ENCODE measurements around the gene MKLN1.
"Not testable (repeated sequence)": the region's sequence is repeated elsewhere in the genome, so short reads cannot be mapped to it uniquely, and the experiment has no call there.

The MKLN1 gene

DNA sequence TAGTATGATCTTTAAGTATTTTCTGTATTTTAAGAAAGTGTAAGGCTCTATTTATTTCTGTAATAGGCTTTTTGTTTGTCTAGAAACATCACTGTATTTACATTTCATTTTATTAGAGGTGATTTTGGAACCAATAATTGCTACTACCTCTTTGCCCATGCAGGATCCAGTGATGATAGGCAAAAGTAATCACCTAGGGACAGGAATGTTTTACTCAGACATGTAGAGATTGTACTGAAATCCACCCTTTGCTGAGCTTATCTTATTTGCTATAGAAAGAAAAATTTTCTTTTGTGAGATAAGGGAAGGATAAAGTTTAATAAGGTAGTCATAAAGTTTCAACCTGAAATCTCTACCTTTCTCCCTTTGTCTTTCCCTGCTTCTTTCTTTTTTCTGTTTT, 73.5 kb downstream of the MKLN1 start:
- no peak for DNase-seq (ENCODE audit: low spot score)

DNA sequence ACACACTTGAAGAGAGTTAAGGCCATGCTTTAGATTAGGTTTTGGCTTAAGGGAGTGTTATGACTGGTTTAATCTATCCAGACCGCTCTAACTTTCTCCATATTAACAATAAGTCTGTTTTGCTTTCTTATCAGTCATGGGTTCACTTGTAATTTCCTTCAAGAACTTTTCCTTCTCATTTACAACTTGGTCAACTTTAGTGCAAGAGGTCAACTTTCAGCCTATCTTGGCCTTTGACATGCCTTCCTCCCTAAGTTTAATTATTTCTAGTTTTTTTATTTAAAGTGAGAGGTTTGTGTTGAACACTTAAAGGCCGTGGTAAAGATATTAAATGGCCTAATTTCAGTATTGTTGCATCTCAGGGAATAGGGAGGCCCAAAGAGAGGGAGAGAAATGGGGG, 75.6 kb downstream of the MKLN1 start:
- no peak for DNase-seq (ENCODE audit: low spot score)

DNA sequence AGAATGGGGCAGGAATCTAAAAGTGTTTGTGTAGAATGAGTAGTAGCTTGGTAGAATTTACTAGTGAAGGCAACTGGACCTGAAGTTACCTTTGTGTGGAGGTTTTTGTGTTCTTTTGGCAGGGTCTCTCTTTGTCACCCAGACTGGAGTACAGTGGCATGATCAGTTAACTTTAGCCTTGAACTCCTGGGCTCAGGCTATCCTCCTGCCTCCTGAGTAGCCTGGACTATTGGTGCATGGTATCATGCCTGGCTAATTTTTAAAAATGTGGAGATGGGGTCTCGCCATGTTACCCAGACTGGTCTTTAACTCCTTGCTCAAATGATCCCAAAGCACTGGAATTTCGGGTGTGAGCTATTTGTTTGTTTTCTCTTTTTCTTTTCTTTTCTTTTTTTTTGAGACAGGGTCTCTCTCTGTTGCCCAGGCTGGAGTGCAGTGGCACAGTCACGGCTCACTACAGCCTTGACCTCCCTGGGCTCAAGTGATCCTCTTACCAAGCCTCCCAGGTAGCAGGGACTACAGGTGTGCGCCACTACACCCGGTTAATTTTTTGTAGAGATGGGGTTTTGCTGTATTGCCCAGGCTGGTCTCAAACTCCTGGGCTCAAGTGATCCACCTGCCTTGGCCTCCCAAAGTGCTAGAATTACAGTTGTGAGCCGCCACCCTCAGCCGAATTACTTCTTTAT, 76.7 kb downstream of the MKLN1 start:
- no peak for DNase-seq (ENCODE audit: low spot score)

DNA sequence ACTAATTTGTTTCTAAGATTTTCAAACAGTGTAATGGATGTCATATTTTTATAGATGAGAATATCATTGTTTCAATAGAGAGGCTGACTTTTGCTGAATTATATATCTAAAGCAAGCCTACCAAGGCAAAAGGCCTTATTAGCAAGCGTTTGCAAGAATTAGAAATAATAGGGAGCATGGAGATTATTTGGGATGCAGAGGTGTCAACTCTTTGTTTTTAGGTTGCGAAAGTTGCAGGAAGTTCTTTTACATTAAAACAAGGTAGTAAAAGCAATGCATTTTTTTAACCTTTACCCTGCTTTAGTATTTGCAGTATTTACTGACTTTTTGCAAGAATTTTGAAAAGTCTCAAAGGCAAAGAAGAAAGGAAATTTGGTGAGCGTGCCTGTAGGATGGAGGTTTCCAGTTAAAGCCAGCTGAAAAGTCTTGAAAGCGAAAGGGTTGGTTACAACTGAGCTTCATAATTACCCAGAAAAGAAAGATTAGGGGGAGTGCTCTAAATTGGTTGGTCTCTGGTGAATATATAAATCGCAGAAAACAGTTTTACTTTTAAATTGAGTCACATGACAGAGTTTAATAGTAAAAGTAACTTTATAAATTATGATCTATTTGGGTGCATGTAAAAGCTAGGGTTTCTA, 81.6 kb downstream of the MKLN1 start:
- DNase-seq (ENCODE audit: low spot score): no peak

DNA sequence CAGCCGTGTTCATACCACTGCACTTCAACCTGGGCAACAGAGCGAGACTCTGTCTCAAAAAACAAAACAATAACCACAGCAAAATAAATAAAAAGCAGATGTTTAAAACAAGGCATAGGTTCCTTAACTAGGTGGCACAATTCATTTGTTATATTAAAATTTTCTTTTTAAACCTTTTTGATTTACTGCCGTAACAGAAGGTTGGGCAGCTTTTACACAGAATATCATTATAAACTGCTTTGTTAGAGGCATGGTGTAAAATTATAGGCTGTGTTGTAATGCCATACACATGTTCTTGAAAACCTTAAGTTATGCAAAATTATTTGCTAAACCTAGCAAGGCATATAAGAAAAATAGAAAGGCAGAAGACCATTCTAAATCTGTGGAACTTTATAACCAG, 84.4 kb downstream of the MKLN1 start:
- DNase-seq (ENCODE audit: low spot score): no peak

DNA sequence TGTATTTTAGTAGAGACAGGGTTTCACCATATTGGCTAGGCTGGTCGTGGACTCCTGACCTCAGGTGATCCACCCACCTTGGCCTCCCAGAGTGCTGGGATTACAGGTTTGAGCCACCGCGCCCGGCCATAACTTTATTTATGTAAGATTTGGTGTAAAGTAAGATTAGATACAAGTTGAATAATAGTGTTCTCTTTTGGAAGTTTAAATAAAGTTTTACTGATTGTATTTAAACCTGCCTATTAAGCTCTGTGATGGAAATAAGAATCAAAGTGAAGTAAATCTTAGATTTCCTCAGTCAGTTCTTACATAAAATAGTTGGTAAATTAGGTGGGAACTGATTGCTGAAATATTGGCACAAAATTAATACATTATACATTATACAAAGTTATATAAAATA, 86.0 kb downstream of the MKLN1 start:
- DNase-seq (ENCODE audit: low spot score): no peak

DNA sequence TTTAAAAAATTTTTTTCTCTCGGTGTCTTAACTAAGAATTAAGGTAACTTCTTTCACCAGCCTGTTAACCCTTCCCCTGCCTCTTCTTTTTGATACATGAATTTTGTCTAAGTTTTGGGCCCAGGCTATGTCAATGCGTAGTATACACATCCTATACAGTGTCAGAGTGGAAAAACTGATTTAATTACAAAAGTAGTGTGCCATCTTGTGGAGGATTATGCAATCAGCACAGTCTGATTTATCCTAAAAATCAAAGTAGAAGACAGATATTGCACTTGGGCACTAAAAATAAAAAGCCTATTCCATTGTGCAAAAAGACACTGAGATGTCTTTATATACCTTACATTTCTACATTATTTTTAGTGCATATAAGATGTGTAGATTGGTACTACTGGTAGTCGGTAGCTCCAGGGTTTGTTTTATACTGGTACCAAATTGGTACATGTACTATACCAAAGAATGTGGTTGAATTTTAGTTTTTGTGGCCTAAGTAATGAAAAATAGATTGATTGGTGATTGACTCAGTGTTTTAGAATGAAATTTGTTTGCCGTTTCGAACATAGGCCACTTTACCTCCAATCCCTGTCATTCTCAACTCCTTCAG, 96.6 kb downstream of the MKLN1 start:
- peak; percentile 80 for DNase-seq (ENCODE audit: low spot score)

DNA sequence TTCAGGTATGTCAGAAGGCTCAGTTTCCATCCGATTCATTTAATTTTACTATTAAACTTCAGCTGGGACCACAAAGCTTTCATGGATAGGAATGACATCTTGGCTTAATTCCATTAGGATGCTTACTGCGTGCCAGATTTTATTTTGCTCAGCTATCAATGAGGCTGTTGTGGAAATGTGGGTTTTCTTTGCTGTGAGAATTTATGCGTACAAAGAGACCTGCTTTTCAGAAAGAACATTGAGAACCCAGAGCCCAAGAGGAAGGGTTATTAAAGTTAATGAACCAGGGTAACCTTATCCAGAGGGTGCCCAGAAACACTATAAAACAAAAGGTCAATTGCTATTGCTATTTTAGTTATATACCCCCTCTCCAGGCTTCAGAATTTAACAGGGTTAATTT, 98.3 kb downstream of the MKLN1 start:
- DNase-seq (ENCODE audit: low spot score): no peak

DNA sequence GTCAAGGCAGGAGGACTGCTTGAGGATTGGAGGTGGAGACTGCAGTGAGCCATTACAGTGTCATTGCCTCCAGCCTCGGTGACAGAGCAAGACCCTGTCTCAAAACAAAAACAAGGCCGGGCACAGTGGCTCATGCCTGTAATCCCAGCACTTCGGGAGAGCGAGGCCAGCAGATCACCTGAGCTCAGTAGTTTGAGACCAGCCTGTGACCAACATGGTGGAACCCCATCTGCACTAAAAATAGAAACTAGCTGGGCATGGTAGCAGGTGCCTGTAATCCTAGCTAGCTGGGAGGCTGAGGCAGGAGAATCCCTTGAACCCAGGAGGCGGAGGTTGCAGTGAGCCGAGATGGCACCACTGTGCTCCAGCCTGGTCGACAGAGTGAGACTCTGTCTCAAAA, 103.2 kb downstream of the MKLN1 start:
- DNase-seq (ENCODE audit: low spot score): not testable (repeated sequence)

DNA sequence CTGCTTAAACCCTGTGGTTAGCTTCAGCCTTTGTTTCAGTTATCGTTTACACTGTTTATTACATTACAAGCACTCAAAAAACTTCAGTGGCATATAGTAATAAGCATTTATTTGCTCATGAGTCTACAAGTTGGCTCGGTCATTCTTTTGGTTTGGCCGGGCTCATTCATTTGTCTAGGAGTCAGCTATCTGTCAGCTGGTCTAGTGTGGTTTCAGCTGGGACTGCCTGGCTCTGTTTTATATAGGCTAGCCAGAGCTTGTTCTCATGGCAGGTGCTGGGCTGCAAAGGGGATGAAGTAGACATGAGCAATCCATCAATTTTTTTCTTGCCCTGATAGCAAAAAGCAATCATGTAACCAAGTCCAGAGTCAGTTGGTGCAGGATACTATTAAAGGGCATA, 103.6 kb downstream of the MKLN1 start:
- DNase-seq (ENCODE audit: low spot score): no peak

DNA sequence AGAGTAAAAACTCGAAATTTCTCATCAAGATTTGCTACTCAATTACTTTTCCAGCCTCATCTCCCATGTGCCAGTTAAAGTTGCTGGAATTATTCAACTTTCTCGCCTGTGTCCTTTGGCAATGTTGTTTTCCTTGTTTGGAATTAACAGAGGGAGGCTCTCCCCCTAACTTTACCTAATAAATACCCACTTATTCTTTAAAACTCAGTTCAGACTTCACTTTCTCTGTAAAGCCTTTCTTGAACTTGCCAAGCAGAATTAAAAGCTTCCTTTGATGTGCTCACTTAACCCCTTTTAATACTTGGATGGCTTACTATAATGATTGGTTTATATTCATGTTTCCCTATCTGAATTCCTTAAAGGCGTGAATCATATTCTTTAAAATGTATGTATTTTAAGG, 104.1 kb downstream of the MKLN1 start:
- DNase-seq (ENCODE audit: low spot score): no peak

DNA sequence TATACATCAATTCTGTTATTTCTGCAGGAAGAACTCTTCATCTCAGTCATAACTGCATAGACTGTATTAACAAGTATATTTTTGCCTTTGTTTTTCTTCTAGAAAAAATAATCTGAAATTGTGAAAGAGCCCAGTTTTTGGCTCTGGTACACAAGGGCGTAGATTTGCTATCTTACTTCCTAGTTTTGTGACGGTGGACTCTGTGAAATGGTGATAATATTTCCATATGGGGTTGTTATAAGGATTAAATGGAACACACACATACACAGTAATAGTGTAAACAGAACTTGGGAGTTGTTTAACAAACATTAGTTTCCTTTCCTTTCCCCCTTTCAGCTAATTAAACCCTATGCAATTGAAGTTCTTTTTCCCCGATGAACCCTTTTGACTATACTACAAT, 108.7 kb downstream of the MKLN1 start:
- DNase-seq (ENCODE audit: low spot score): no peak

DNA sequence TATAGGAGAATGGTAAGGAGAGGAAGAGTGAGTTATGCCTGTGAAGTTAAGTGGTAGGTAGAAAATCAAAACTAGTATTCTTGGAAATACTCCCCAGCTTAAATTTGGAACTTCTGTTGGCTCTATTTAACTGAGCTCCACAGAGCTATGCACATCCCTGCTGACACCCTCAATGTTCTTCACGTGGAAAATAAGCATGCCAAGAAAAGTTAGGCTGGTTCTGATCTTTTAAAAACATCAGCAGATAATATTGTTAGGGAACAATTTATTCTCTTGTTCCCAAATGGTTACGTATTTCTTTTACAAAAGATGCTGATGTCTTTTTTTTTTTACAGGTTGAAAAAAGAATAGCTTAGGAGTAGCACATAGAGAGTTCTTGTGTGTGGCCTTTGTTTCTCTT, 111.3 kb downstream of the MKLN1 start:
- no peak for DNase-seq (ENCODE audit: low spot score)

DNA sequence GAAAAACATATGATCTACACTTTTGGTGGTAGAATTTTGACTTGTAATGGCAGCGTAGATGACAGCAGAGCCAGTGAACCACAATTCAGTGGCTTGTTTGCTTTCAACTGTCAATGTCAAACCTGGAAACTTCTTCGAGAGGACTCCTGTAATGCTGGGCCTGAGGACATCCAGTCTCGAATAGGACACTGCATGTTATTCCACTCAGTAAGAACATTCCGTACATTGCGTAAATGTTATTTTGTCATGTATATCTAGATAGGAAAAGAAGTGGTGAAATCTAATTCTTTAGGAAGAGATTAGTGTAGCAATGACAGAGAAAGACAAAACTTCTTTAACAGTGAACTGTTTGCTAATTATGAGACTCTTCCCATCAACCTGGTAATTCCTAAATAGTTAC, 115.8 kb downstream of the MKLN1 start:
- DNase-seq (ENCODE audit: low spot score): no peak

DNA sequence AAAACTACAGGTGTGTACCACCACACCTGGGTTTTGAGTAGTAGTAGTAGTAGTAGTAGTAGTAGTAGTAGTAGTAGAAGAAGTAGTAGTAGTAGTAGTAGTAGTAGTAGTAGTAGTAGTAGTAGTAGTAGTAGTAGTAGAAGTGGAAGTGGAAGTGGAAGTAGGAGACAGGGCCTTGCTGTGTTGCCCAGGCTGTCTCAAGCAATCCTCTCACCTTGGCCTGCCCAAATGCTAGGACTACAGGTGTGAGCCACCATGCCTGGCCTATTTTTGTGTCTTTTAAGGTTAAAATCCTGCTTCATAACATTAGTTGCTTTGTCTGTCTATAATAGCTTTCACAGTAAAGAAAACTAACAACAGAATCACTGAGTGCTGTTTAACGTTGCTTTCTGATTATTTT, 117.0 kb downstream of the MKLN1 start:
- no peak for DNase-seq (ENCODE audit: low spot score)

DNA sequence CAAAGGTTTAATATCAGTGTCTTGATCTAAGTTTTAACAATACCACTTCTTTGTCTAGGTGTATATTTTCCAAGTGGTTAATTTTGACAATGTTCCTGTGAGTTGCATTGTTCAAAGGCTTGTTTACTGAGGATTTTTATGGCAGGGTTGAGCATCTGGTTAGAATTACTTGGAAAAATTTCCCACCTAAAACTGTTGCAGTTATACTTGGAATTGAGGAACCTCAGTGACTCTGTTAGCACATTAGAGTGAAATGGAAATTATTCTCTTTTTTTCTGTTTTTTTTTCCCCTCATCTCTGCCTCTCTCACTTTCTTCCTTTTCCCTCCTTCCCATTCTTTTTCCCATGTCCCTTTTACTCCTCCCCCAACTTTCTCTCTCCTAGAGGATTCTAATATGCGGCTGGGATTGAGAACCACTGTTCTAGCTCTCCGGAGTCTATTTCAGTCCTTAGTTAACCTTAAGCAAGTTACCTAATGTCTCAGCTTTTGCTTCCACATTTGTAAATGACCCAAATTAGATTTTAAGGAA, 121.8 kb downstream of the MKLN1 start:
- no peak for DNase-seq (ENCODE audit: low spot score)

DNA sequence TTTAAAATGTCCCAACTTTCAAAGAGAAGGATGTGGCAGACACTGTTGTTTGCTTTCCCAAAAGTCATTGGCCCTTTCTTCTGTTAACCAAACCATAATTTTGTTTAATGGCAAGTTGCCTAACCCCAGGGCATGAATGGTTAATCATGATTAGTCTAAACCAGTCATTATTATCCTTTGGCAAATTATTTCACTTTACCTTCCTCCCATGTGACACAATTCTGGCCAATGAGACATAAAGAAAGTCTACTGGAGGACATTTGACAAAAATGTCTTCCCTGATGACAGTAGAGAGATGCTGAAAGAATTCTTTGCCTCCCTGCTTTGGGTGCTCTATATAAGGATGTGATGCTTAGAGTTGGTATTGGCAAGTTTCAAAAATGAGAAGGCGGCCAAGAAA, 126.8 kb downstream of the MKLN1 start:
- no peak for DNase-seq (ENCODE audit: low spot score)

DNA sequence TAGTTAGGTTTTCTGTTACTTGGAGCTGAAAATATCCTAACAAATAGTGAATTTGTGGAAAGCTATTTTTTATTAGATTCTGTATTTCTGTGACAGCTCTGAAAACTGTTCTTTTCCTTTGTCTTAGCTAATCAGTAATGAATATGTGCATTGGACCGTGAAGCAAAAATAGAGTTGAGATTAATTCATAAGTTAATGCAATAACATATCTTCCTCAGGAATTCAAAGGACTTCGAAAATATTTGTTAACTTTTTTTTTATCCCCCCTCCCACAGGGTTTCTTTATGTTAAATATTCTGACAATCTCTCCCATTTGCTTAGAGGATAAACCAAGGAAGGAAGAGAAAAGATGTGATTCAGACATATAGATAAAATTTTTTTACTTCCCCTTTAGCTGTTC, 127.3 kb downstream of the MKLN1 start:
- DNase-seq (ENCODE audit: low spot score): no peak

DNA sequence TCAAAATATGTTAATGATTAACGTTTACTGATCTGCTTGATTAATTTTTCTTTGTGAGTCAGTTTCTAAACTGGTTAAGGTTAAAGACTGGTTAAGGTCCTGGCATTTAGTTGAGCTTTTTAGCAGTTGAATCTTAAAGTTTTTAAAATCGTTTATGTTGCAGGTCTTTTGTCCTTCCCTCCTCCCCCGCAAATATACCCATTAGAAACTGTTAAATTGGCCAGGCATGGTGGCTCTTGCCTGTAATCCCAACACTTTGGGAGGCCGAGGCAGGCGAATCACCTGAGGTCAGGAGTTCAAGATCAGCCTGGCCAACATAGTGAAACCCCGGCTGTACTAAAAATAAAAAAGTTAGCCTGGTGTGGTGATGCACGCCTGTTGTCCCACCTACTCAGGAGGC, 127.9 kb downstream of the MKLN1 start:
- no peak for DNase-seq (ENCODE audit: low spot score)

DNA sequence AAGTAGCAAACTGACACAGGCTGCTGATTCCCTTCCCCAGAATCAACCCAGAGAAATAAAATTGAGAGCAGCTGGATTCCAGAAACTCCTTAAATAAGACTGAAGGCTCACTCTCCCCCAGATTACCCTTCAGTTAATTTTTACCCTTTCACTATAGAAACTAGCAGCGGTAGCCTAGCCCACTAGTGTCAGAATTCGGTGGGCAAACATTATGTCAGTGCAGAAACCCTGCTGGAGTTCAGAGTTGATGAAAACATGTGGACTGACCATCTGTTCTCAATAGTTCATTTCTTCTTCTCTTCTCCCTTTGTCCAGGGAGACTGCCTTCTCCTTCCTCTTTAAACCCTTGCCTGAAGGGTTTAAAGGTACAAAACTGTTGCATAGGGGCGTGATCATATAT, 128.7 kb downstream of the MKLN1 start:
- DNase-seq (ENCODE audit: low spot score): no peak

DNA sequence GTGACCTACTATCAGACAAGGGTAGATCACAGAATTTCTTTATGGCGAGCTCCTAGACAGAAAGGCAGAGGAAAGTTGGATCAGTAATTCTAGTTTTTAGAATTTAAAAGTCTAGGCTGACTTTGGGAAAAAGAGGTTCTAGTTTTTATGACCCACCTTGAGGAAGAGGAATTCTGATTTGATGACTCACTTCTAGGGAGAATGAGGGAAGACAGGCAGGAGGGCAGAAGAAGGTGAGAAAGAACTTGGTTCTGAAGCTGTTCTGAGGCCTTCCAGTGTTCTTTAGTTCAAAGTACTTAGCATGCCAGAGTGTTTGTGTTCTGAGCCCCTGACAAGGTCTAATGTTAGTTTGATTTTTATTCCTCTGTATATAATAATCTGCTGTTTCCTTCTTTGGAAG, 131.6 kb downstream of the MKLN1 start:
- DNase-seq (ENCODE audit: low spot score): no peak

DNA sequence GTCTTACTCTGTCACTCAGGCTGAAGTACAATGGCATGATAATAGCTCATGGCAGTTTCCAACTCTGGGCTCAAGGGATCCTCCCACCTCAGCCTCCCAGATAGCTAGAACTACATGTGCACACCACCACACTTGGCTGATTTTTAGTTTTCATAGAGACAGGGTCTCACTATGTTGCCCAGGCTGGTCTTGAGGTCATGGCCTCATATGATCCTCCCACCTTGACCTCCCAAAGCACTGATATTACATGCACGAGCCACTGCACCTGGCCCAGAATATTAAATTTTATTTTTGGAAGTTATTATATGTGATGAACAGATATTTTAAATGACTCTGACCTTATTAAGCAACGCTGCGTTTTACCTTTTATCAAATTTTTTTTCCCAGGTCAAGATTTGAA, 134.4 kb downstream of the MKLN1 start:
- no peak for DNase-seq (ENCODE audit: low spot score)

DNA sequence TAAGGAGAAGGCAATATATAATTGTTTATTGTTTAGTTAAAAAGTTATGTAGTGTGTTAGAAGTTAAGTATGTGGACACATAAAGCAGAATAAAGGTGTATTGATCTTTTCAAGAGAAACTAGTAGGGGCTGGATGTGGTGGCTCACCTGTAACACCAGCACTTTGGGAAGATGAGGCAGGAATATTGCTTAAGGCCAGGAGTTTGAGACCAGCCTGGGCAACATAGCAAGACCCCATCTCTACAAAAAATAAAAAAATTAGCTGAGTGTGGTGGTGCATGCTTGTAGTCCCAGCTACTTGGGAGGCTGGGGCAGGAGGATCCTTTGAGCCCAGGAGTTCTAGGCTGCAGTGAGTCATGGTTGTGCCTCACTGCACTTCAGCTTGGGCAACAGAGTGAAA, 135.0 kb downstream of the MKLN1 start:
- not testable (repeated sequence) for DNase-seq (ENCODE audit: low spot score)

Data from NAMALWA (cell line).